Keratinocyte (primary cell): ENCODE results near the gene PLPP3. TPM values are rescaled to one million over a fixed set of nuclear protein-coding genes. Genes with fewer than 3 reads are reported as not detected.

Experiments used
- DNase-seq: peaks from one replicate; pipeline ENCODE4 v3.0.0-alpha.2; 2011; ENCODE audit warnings: low read depth, missing footprints, low spot score
- FAIRE-seq: peaks from 2 replicates; lab custom pipeline; 2011; peaks lifted over from hg19 to GRCh38; lab: Jason Lieb, UNC
- H2AFZ ChIP-seq: 2 replicates; pipeline ENCODE4 v1.6.0; 2012; ENCODE audit warnings: low read length, control low read depth, inconsistent platforms; ENCODE audit not compliant: control insufficient read depth
- H3K27ac ChIP-seq: 2 replicates; pipeline ENCODE4 v1.5.1; 2011; ENCODE audit warnings: low read length; ENCODE audit not compliant: control insufficient read depth, insufficient read depth
- H3K27me3 ChIP-seq: 3 replicates; pipeline ENCODE4 v1.6.0; 2011; ENCODE audit warnings: low read length; ENCODE audit not compliant: control insufficient read depth, insufficient read depth; ENCODE audit errors: extremely low read depth
- H3K36me3 ChIP-seq, 2 experiments: 2 replicates in 1 of 2; 3 replicates in 1 of 2; pipeline ENCODE4 v1.5.1; 2011; ENCODE audit warnings: low read length in 2 of 2, mild to moderate bottlenecking in 1 of 2; ENCODE audit not compliant: control insufficient read depth in 2 of 2, insufficient read depth in 2 of 2; ENCODE audit errors: extremely low read depth in 1 of 2
- H3K4me1 ChIP-seq: 3 replicates; pipeline ENCODE4 v1.5.1; 2011; ENCODE audit warnings: low read length; ENCODE audit not compliant: control insufficient read depth, insufficient read depth; ENCODE audit errors: extremely low read depth
- H3K4me2 ChIP-seq: 3 replicates; pipeline ENCODE4 v1.6.0; 2011; ENCODE audit warnings: low read depth, low read length; ENCODE audit not compliant: control insufficient read depth, insufficient read depth; ENCODE audit errors: extremely low read depth
- H3K4me3 ChIP-seq, 3 experiments: fragments of 200-600 bp in 1 of 3; sonication (generic) in 1 of 3; 2 replicates in 2 of 3; 3 replicates in 1 of 3; pipeline ENCODE4 v1.5.1; 2011 to 2016; ENCODE audit warnings: low read length in 3 of 3, mild to moderate bottlenecking in 3 of 3, control low read depth in 2 of 3, inconsistent platforms in 1 of 3, low read depth in 1 of 3, mixed read lengths in 1 of 3, mixed run types in 1 of 3, moderate library complexity in 1 of 3; ENCODE audit not compliant: control insufficient read depth in 2 of 3, insufficient read depth in 2 of 3; ENCODE audit errors: extremely low read depth in 1 of 3
- H3K79me2 ChIP-seq: 2 replicates; pipeline ENCODE4 v1.6.0; 2012; ENCODE audit warnings: low read length; ENCODE audit not compliant: control insufficient read depth, insufficient read depth
- H3K9ac ChIP-seq: 3 replicates; pipeline ENCODE4 v1.6.0; 2011; ENCODE audit warnings: low read length; ENCODE audit not compliant: control insufficient read depth, insufficient read depth; ENCODE audit errors: extremely low read depth
- H3K9me1 ChIP-seq: 3 replicates; pipeline ENCODE4 v1.6.0; 2011; ENCODE audit warnings: low read length; ENCODE audit not compliant: control insufficient read depth, insufficient read depth; ENCODE audit errors: extremely low read depth
- H3K9me3 ChIP-seq: 2 replicates; pipeline ENCODE4 v1.5.1; 2012; ENCODE audit warnings: low read depth, low read length; ENCODE audit not compliant: control insufficient read depth
- H4K20me1 ChIP-seq: 3 replicates; pipeline ENCODE4 v1.6.0; 2011; ENCODE audit warnings: low read length; ENCODE audit not compliant: control insufficient read depth, insufficient read depth; ENCODE audit errors: extremely low read depth
- EZH2 ChIP-seq: IDR thresholded peaks from one replicate; pipeline ENCODE4 v1.6.1; 2012; ENCODE audit warnings: inconsistent platforms, mild to moderate bottlenecking, low read length, moderate library complexity
- dilution Hi-C: fragments of 300-500 bp; cut with MboI; formaldehyde crosslinking; loops from one replicate; pipeline ENCODE4 v1.7.0; 2020; ENCODE audit warnings: low sequenced_read_pairs; ENCODE audit not compliant: extremely low pct_ligation_motif_present
- polyA plus RNA-seq, 5 experiments: library from polyadenylated mRNA; depleted of rRNA in 3 of 5; stranded (reverse) in 3 of 5; stranded (forward) in 1 of 5; unstranded in 1 of 5; fragments of >200 nt; gene quantifications; 1 replicate in 1 of 5; 2 replicates in 3 of 5; 3 replicates in 1 of 5; pipeline versions ENCODE4 v1.2.1 to v1.2.3, GENCODE V29; 2011 to 2012; ENCODE audit warnings: missing spikeins in 2 of 5, low read depth in 1 of 5, low replicate concordance in 1 of 5
- TF ChIP-seq, protein P1 (sequence below), 3 experiments: IDR thresholded peaks in 1 of 3; conservative IDR thresholded peaks in 1 of 3; optimal IDR thresholded peaks in 1 of 3; 2 replicates in 2 of 3; 3 replicates in 1 of 3; pipeline versions ENCODE3 to v1.5.1; 2011; ENCODE audit warnings: low read length in 3 of 3, mild to moderate bottlenecking in 3 of 3, moderate library complexity in 2 of 3, control low read depth in 1 of 3, inconsistent platforms in 1 of 3; ENCODE audit not compliant: insufficient read depth in 2 of 3; ENCODE audit errors: extremely low read depth in 1 of 3

PLPP3 gene
- polyA plus RNA-seq, 1 donor (not counting 4 experiments of a cell fraction or from before 2014, with no cell fraction given): 4.0 TPM

DNA sequence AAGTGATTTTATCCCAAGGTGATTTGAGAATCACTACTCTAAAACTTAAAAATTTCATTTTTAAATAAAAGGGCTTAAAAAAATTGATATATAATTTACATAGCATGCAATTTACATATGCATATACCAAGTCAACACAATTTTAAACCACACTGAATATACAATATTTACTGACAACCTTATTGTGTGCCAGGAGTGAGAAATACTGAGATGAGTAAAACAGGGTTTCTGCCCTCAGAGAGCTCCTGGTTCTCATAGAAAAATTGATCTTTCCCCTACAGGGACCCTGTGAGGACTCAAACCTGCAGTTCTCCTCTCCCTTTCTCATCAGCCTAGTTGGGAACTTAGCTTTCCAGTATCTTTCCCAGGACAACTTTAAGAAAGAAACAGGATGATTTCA, 27.0 kb downstream of the PLPP3 start:
- no peaks in the 10 kb centered on the region for H3K79me2 ChIP-seq
- no peak overlapping the region for H3K9ac ChIP-seq
- H3K4me3 ChIP-seq: no peak overlapping the region
- H3K4me2 ChIP-seq: no peak overlapping the region
- no peak overlapping the region for H3K27ac ChIP-seq
- no peak for FAIRE-seq
- no peaks in the 10 kb centered on the region for H3K9me1 ChIP-seq
- no peak for TF ChIP-seq EZH2
- TF ChIP-seq, protein P1, sequence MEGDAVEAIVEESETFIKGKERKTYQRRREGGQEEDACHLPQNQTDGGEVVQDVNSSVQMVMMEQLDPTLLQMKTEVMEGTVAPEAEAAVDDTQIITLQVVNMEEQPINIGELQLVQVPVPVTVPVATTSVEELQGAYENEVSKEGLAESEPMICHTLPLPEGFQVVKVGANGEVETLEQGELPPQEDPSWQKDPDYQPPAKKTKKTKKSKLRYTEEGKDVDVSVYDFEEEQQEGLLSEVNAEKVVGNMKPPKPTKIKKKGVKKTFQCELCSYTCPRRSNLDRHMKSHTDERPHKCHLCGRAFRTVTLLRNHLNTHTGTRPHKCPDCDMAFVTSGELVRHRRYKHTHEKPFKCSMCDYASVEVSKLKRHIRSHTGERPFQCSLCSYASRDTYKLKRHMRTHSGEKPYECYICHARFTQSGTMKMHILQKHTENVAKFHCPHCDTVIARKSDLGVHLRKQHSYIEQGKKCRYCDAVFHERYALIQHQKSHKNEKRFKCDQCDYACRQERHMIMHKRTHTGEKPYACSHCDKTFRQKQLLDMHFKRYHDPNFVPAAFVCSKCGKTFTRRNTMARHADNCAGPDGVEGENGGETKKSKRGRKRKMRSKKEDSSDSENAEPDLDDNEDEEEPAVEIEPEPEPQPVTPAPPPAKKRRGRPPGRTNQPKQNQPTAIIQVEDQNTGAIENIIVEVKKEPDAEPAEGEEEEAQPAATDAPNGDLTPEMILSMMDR (optimal IDR thresholded peaks at IDR 0.05 in 1 of 3, IDR thresholded peaks at IDR 0.05 in 1 of 3, conservative IDR thresholded peaks at IDR 0.05 in 1 of 3; ENCODE audit: extremely low read depth in 1 of 3, insufficient read depth in 2 of 3, low read length in 3 of 3): no peak
- H3K27me3 ChIP-seq: no peaks in the 10 kb centered on the region
- peaks cover 2% of the 10 kb centered on the region for H3K4me1 ChIP-seq
- DNase-seq: no peak
- no peak overlapping the region for H2AFZ ChIP-seq
- dilution Hi-C loops: no loop called here
- no peaks in the 10 kb centered on the region for H3K36me3 ChIP-seq
- H3K9me3 ChIP-seq: no peaks in the 10 kb centered on the region
- H4K20me1 ChIP-seq: no peaks in the 10 kb centered on the region

DNA sequence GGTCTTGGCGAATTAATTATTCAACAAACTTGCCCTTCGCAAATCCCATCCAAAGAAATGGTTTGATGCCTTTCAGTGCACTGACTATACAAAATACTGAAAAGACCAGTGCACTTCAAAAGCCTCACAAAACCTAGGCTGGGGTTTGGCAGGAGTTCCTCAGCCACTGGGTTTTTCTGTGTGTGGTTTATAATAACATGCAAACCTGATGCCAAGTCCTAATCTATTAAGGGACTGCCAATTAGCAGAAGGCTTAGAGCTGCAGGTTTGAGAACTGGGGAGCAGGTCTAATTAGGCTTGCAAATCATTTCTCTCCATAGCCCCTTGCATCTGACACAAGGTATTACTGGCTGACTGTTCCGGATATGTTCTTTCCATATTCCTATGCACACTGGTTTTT, 27.7 kb downstream of the PLPP3 start:
- H3K4me3 ChIP-seq: no peak overlapping the region
- H3K79me2 ChIP-seq: no peaks in the 10 kb centered on the region
- no peak overlapping the region for H3K27ac ChIP-seq
- no peak for TF ChIP-seq EZH2
- TF ChIP-seq, protein P1 (optimal IDR thresholded peaks at IDR 0.05 in 1 of 3, IDR thresholded peaks at IDR 0.05 in 1 of 3, conservative IDR thresholded peaks at IDR 0.05 in 1 of 3; ENCODE audit: extremely low read depth in 1 of 3, insufficient read depth in 2 of 3, low read length in 3 of 3): no peak
- H3K36me3 ChIP-seq: no peaks in the 10 kb centered on the region
- no peaks in the 10 kb centered on the region for H3K27me3 ChIP-seq
- FAIRE-seq (no peak), DNase-seq (no peak)
- no peak overlapping the region for H2AFZ ChIP-seq
- no peak overlapping the region for H3K9ac ChIP-seq
- H3K9me3 ChIP-seq: no peaks in the 10 kb centered on the region
- H4K20me1 ChIP-seq: no peaks in the 10 kb centered on the region
- no peaks in the 10 kb centered on the region for H3K9me1 ChIP-seq
- dilution Hi-C loops: no loop called here
- no peak overlapping the region for H3K4me2 ChIP-seq
- H3K4me1 ChIP-seq: peaks cover 3% of the 10 kb centered on the region
